Activated CD8-positive, alpha-beta memory T cell treated with anti-CD3 and anti-CD28 coated beads for 4 hours (primary cell): ENCODE results near the gene RCL1.
"Not testable (repeated sequence)": the region's sequence is repeated elsewhere in the genome, so short reads cannot be mapped to it uniquely, and the experiment has no call there.

Experiments
- DNase-seq, 2 donors: peaks; one replicate each; pipeline ENCODE4 v3.0.0-alpha.2; 2020; ENCODE audit warnings: low read depth in 2 of 2

The RCL1 gene

DNA sequence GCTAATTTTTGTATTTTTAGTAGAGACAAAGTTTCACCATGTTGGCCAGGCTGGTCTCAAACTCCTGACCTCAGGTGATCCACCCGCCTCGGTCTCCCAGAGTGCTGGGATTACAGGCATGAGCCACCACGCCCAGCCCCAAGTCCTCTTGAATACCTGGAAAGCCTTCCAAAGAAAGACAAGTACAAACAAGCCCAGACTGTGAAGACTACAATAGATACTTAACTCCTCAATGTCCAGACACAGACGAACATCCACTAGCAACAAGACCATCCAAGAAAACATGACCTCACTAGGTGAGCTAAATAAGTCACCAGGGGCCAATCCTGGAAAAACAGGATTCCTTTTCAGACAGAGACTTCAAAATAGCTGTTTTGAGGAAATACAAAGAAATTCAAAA is 9.6 kb upstream of the RCL1 start:
- DNase-seq: not testable (repeated sequence)

DNA sequence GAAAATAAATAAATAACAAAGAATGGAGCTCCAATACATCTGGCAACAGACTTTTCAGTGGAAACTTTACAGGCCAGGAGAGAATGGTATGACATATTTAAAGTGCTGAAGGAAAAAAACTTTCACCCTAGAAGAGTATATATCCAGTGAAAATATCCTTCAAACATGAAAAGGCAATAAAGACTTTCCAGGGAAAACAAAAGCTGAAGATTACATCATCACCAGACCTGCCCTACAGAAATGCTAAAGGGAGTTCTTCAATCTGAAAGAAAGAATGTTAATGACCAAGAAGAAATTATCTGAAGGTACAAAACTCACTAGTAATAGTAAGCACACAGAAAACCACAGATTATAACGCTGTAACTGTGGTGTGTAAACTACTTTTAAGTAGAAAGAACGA is 8.3 kb upstream of the RCL1 start:
- DNase-seq: no peak

GRCh38 chr9:4786599-4786998 is 6.1 kb upstream of the RCL1 start:
- no peak for DNase-seq

- no peak for DNase-seq
Observed at GRCh38 chr9:4787876-4788275, 4.9 kb upstream of the RCL1 start.

GRCh38 chr9:4788703-4789102 is 4.0 kb upstream of the RCL1 start:
- DNase-seq: no peak

- no peak for DNase-seq
Observed at GRCh38 chr9:4792054-4792571, 631 bp upstream of the RCL1 start.

- no peak for DNase-seq
Observed at GRCh38 chr9:4793459-4794395, 983 bp downstream of the RCL1 start.

DNA sequence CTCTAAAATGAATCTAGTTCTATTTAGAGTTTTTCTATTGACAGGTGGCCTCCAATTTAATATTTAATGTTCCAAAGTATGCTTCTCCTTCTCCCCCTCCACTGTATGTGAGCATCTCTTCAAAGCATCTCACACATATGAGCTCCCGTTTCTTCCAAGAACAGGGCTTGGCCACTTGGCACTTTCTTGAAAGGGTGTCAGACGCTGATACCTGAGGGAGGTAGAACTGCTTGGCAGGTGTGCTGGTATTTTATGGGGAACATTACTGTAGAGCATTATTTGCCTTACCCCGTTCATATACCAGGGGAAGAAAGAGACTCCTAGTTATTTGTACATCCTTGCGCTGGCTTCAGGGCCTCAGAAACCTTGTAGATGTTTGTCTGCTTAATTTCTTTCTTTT is 1.9 kb downstream of the RCL1 start:
- no peak for DNase-seq

DNA sequence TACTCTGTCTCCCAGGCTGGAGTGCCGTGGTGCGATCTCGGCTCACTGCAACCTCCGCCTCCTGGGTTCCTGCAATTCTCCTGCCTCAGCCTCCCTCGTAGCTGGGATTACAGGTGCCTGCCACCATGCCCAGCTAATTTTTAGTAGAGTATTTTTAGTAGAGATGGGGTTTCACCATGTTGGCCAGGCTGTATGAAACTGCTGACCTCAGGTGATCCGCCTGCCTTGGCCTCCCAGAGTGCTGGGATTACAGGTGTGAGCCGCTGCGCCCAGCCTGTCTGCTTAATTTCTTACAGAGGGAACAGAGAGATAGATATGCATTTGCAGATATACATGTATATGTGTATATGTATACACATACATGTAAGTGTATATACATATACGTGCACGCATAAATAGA is 2.4 kb downstream of the RCL1 start:
- DNase-seq: not testable (repeated sequence)

GRCh38 chr9:4796530-4796929 is 3.8 kb downstream of the RCL1 start:
- no peak for DNase-seq

DNA sequence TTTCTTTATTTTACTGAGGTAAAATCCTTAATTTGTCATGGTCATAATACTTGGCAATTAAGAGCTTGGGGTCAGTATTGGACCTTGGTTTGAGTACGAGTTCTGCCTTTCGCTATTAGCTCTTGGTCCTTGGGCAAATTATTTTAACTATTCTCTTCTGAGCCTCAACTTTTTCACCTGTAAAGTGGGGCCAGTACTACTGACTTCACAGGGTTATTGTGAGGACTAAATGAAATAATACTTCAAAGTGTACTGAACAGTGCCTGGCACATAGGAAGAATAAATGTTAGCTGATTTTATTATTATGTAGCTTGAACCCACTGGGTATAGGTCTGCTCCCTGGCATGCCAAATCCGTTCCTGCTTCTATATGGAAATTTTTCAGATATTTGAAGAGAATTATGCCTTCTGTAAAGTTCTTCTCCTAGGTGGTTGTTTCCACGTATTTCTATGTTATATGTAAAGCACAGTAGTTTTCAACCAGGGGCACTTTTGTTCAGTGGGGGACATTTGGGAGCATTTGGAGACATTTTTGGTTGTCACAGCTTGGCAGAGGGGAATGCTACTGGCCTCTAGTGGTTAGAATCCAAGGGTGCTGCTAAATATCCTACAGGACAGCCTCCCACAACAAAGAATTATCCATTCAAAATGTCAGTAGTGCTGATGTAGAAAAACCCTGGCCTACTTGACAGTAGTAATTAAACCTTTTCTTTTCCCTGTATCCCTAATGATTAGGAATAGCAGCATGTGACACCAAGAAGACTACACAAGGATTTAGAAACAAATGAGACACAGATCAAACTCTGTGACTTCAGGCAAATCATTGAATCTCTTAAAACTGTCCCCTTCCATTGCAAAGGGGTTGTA is 4.5 kb downstream of the RCL1 start:
- DNase-seq: no peak

DNA sequence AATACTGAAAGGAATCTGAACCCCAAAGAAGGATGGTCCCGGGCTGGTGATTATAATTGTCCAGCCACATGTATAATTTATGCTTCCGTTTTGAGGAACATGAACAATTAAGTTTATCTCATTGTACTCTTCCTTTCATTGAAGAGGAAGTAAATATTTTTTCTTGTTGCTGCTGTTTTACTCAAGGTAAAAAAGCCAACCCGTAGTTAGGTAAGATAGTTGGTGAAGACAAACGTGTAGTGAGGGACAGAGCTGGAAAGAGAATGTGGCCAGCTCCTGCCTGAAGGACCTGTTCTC is 5.1 kb downstream of the RCL1 start:
- DNase-seq: no peak

- no peak for DNase-seq
Observed at GRCh38 chr9:4798281-4799032, 5.7 kb downstream of the RCL1 start.

- no peak for DNase-seq
Observed at GRCh38 chr9:4799033-4799430, 6.3 kb downstream of the RCL1 start.

GRCh38 chr9:4799775-4800174 is 7.0 kb downstream of the RCL1 start:
- DNase-seq: no peak

GRCh38 chr9:4801156-4801555 is 8.4 kb downstream of the RCL1 start:
- no peak for DNase-seq

- DNase-seq: no peak
Observed at GRCh38 chr9:4803670-4804530, 11.2 kb downstream of the RCL1 start.

GRCh38 chr9:4804531-4805016 is 11.8 kb downstream of the RCL1 start:
- DNase-seq: no peak

DNA sequence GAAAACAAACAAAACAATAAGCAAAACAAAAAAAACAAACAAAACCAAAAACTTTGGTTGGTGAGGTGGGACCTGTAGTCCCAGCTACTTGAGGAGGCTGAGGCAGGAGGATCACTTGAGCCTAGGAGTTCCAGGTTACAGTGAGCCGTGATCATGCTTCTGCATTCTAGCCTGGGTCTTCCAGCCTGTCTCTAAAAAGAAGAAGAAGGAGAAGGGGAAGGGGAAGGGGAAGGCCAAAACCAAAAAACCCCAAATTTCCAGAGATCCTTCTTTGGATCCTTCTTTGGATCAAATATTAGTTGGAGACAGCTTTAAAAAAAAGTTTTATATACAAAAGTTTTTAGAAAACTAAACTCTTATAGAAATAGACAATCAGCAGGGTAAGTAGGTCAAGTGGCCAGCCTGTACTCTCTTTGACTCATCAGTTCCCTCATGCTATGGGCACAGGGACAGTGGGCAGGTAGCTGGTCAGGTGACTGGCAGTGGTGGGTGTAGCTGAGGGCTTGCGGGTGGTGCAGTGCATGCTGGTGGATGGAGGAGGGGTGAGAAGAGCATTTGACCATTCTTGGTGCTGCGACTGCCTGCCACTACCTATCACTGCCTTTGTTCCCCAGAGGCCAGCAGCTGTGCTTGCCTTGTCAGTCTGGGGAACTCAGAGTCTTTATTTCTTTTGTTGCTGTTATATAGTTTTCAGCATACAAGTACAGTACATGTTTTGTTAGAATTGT is 12.6 kb downstream of the RCL1 start:
- no peak for DNase-seq

- DNase-seq: no peak
Observed at GRCh38 chr9:4810565-4810964, 17.8 kb downstream of the RCL1 start.
